ENCODE data around the gene SYCP2.
"Not testable (repeated sequence)": the region's sequence is repeated elsewhere in the genome, so short reads cannot be mapped to it uniquely, and the experiment has no call there.

The SYCP2 gene, protein sequence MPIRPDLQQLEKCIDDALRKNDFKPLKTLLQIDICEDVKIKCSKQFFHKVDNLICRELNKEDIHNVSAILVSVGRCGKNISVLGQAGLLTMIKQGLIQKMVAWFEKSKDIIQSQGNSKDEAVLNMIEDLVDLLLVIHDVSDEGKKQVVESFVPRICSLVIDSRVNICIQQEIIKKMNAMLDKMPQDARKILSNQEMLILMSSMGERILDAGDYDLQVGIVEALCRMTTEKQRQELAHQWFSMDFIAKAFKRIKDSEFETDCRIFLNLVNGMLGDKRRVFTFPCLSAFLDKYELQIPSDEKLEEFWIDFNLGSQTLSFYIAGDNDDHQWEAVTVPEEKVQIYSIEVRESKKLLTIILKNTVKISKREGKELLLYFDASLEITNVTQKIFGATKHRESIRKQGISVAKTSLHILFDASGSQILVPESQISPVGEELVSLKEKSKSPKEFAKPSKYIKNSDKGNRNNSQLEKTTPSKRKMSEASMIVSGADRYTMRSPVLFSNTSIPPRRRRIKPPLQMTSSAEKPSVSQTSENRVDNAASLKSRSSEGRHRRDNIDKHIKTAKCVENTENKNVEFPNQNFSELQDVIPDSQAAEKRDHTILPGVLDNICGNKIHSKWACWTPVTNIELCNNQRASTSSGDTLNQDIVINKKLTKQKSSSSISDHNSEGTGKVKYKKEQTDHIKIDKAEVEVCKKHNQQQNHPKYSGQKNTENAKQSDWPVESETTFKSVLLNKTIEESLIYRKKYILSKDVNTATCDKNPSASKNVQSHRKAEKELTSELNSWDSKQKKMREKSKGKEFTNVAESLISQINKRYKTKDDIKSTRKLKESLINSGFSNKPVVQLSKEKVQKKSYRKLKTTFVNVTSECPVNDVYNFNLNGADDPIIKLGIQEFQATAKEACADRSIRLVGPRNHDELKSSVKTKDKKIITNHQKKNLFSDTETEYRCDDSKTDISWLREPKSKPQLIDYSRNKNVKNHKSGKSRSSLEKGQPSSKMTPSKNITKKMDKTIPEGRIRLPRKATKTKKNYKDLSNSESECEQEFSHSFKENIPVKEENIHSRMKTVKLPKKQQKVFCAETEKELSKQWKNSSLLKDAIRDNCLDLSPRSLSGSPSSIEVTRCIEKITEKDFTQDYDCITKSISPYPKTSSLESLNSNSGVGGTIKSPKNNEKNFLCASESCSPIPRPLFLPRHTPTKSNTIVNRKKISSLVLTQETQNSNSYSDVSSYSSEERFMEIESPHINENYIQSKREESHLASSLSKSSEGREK (N-terminal part only)

GRCh38 chr20:59933296-59933848 is at the start of gene SYCP2:
Gene SYCP2, minus strand, starts transcription at chr20:59933637. Its CDS starts 11,224 bp downstream, at chr20:59922413.
- peak; percentile 54 for DNase-seq (ENCODE audit: low spot score)

DNA sequence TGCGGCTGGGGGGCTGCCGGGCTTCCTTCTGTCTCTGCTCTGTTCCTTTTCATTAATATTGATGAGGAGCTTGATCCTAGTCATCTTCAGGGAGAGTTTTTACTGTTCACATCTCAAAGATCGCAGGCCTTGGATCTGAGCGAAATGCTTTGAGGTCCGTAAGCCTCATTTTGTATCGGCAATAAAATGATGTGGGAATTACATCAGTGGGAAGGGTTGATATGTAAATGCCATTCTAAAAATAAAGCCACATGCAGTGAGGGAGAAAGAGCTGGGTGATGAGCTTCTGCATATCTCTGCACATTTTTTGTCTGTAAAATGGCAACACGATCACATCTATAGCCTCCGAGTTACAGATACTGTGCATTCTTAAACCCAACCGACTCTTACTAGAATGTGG is 49.6 kb upstream of the SYCP2 start:
- DNase-seq (ENCODE audit: low spot score): no peak

GRCh38 chr20:59977086-59977485 is 43.6 kb upstream of the SYCP2 start:
- DNase-seq (ENCODE audit: low spot score): no peak

DNA sequence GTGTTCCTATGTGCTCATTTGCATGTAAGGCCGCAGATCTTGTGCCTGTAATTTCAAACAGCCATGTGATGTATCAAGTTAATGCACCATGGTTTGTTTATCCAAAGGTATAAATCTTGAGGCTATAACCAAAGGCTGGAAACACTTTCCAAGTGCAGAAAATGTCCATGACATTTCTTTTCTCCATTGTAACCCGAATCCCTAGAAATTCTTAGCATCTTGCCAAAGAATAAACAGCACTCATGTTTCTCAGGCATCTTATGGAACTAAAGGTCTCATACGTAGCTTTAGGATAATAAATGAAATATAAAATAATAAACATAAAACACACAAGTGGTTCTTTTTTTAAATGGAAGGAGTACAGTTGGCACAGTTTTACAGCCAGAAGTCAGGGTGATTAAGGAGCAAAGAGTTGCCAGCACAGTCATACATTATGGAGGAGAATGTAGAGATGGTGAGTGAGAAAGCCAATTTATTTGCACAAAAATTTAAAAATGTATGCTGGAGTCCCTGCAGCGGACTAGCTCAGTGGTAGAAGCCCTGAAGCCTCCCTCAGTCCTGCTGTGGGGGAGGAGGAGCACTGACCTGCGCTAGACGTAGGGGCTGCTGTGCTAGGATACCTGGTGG is 42.8 kb upstream of the SYCP2 start:
- no peak for DNase-seq (ENCODE audit: low spot score)

DNA sequence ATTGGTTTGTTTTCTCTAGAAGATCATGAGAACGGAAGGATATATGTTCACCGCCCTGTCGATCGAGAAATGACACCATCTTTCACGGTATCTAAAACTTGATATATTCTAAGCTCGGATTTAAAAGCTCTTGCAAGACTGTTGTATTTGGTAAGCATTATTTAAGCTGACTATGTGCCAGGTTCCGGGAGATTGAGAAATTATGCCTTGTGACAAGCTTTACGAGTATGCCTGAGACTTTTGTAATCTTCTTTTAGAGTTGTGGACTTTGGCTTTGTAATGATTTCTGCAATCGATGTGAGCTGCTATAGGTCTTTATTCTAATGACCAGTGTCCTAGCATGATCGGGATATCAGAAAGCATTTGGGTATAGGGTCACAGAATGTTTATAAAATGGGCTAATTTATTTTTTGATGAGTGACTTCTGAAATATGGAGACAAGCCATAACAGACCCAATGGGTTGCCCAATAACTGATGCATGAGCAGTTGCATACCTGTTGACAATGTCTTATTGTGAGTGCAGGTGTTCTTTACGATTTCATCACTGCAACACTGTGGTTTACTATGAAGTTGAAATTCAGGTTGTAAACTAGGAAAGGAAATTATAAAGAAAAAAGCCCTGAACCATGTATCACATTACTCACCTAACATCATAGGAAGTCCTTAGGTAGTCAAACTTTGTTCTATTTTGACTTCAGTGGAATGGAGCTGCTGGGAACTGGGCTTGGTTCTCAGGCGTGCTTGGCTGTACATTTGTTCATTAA is 38.8 kb upstream of the SYCP2 start:
- DNase-seq (ENCODE audit: low spot score): no peak

GRCh38 chr20:59971428-59971827 is 38.0 kb upstream of the SYCP2 start:
- DNase-seq (ENCODE audit: low spot score): no peak

DNA sequence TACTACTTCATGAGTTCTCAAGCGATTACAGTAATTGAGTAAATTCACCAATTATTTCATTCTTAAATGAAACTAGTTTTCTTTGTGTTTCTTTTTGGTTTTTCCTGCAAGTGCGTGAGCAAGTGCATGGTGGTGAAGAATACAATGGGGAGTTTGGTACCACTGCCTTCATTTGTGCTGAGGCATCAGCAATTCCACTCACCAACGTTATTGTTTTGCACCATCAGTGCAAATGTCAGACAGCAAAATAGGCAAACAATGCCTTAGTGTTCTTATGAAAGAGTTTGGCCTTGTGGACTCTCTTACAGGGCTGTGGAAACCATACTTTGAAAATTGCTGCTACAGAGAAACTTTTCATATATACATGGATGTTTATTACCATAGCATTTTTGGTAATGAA is 33.0 kb upstream of the SYCP2 start:
- DNase-seq (ENCODE audit: low spot score): no peak

DNA sequence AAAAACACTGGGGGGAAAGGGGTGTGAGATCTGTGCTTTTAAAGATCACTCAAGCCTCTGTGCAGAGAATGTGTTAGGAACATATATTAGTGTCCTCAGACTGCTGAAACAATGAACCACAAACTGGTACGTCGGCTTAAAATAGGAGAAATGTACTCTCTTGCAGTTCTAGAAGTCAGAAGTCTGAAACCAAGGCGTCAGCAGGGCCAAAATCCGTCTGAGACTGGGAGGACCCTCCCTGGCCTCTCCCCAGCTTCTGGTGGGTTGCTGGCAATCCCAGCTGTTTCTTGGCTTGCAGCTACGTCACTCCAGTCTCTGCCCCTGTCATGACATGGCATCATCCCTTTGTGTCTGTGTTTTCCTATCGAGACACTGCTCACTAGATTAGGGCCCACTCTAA is 28.7 kb upstream of the SYCP2 start:
- no peak for DNase-seq (ENCODE audit: low spot score)

- no peak for DNase-seq (ENCODE audit: low spot score)
Measured at GRCh38 chr20:59961423-59961822, 28.0 kb upstream of the SYCP2 start.

DNA sequence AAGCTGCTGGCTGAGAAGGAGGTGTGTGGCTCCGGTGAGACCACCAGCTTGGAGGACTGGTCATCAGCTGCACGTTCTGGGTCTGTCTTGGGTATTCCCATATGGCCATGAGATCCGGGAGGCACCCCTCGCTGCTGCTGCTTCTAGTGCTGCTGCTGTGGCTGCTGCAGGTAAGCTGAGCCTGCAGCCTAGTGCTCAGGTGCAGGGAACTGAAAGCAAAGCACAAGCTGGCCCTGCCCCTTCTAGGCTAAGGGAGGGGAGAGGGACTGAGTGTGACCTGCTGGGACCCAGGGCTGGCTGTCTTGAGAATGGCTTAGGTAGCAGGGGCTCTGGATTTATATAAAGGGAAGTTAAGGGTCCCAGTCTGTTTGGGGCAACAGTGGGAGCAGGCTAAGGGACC is 25.2 kb upstream of the SYCP2 start:
- no peak for DNase-seq (ENCODE audit: low spot score)

DNA sequence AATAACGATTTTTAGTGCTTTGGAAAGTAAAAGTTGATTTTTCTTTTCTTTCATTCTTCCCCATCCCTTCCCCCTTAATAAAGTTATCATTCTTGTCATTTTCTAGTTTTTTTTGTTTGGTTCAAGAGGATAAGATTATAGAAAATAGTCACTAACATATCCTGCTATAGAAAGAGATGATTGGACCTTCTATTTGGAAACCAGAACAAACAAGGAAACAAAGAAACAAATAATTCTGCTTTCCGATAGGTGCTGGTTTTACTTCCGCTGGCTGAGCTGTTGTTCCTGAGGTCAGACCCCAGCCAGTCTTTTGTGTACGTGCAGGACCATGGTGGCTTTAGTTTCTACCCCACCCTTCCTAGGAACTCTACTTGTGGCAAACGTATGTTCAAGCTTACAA is 24.7 kb upstream of the SYCP2 start, which contains the start of gene CDH26:
Gene CDH26, plus strand, starts transcription at position 301 of the 400 bp plus-strand sequence. CDS start 304 bp downstream, outside the sequence.
- no peak for DNase-seq (ENCODE audit: low spot score)

DNA sequence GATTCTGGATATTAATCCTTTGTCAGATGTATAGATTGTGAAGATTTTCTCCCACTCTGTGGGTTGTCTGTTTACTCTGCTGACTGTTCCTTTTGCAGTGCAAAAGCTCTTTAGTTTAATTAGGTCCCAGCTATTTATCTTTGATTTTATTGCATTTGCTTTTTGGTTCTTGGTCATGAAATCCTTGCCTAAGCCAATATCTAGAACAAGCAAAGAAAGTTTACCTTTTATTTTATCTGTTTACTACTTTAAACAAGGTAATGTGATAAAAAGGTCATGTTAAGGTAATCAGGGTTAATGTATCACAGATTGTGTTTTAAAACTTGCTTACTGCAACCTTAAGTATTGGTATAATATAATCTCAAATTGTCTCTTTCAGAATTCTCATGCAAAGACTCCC is 24.1 kb upstream of the SYCP2 start:
- DNase-seq (ENCODE audit: low spot score): not testable (repeated sequence)

GRCh38 chr20:59955131-59955796 is 21.8 kb upstream of the SYCP2 start:
- peak; percentile 37 for DNase-seq (ENCODE audit: low spot score)

DNA sequence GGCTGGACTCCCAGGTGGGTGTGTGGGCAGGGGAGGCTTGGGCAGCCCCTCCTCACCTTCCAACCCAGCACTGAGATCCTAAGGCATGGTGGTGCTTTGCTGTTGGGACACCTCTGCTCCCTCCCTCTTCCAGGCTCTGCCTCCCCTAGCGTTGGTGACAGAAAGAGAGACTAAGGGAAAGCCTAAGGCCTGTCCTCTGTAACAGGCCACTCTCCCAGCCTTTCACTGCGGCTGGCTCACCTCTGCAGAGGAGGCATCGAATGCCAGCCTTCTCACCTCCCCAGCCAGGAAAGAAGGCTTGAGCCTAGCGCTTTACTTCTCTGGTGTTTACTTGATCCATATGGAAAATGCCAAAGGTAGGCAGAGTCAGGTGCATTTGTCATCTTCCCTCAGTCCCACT is 21.3 kb upstream of the SYCP2 start:
- DNase-seq (ENCODE audit: low spot score): no peak

- DNase-seq (ENCODE audit: low spot score): no peak
Measured at GRCh38 chr20:59949911-59950310, 16.5 kb upstream of the SYCP2 start.

DNA sequence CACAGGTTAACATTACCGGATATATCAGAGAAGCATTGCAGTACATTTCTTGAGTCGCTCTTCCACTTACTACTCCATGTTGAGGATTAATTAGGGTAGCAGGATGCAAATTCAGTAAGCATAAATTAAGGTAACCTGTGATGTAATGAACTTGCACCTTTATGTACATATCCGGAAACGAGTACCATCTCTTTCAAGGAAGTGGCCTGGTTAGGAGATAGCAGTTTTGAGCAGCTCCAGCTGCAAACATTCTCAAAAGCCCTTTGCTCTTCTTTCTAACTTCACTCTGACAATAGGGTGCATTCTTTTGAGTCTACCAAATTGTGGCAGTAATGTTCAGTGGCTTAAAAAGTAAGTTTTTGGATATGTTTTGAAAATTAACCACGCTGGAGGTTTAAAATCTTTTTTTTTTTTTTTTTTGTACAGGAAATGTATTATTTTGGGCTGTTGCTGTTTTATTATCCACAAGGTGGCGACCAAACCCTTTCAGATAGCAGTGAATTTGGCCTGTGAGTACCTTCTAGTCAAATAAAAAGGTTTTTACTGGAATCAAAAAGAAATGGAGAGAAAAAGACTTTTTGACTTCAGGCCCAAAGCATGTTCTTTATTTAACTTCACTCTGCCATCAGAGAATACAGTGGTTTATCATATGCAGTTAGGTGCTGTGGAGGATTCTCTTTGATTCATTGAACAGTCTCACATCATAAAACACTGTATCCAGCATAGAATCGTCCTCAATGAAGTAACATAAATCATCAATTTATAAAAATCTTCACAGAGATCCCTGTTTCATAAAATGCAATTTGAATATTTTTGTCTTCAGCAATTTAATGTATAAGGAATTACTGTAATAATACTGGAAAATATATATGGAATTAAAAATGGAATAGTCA is 15.6 kb upstream of the SYCP2 start:
- DNase-seq (ENCODE audit: low spot score): no peak

- DNase-seq (ENCODE audit: low spot score): no peak
Measured at GRCh38 chr20:59948212-59948611, 14.8 kb upstream of the SYCP2 start.

DNA sequence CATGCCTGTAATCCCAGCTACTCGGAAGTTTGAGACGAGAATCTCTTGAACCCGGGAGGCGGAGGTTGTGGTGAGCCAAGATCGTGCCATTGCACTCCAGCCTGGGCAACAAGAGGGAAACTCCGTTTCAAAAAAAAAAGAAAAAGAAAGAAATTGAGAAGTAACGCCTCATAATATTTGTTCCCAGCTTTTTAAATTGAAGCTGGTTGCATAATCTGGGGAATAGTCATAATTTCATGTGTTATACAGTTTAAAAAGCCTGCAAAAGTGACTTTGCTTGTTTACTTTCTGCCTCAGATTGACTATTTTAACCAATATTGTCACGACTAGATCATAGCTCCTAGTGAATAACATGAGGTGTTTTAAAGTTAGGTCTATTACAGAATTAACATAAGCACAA is 13.9 kb upstream of the SYCP2 start:
- no peak for DNase-seq (ENCODE audit: low spot score)

GRCh38 chr20:59945731-59946130 is 12.3 kb upstream of the SYCP2 start:
- no peak for DNase-seq (ENCODE audit: low spot score)

Data from HuH-7.5 (cell line).